HEK293 (cell line): ENCODE results near the gene PSTPIP1.

Experiments used
- CTCF ChIP-seq: fragments of 450-650 bp; formaldehyde crosslinking; IDR thresholded peaks from 2 replicates; pipeline ENCODE4 v1.5.1; 2016; ENCODE audit warnings: missing biosample characterization, missing genetic modification characterization
- MYNN ChIP-seq: fragments of 450-650 bp; formaldehyde crosslinking; IDR thresholded peaks from 2 replicates; pipeline ENCODE4 v1.5.1; 2016; ENCODE audit warnings: missing biosample characterization, missing genetic modification characterization, borderline replicate concordance
- SETDB1 ChIP-seq: IDR thresholded peaks from one replicate; pipeline ENCODE4 v1.6.1; 2017; ENCODE audit warnings: mild to moderate bottlenecking, low read length, moderate library complexity, mixed read lengths; ENCODE audit not compliant: insufficient read length
- ZNF23 ChIP-seq: fragments of 450-650 bp; formaldehyde crosslinking; IDR thresholded peaks from 2 replicates; pipeline ENCODE4 v1.5.1; 2016; ENCODE audit warnings: missing biosample characterization, missing genetic modification characterization, borderline replicate concordance
- ZNF292 ChIP-seq: fragments of 450-650 bp; formaldehyde crosslinking; IDR thresholded peaks from 2 replicates; pipeline ENCODE4 v1.5.1; 2016; ENCODE audit warnings: low read depth, missing biosample characterization, missing genetic modification characterization, borderline replicate concordance
- ZNF311 ChIP-seq: fragments of 450-650 bp; formaldehyde crosslinking; IDR thresholded peaks from 2 replicates; pipeline ENCODE4 v1.5.1; 2017; ENCODE audit warnings: missing biosample characterization, missing genetic modification characterization, borderline replicate concordance
- ZNF785 ChIP-seq: fragments of 450-650 bp; formaldehyde crosslinking; IDR thresholded peaks from 2 replicates; pipeline ENCODE4 v1.5.1; 2016; ENCODE audit warnings: missing biosample characterization, missing genetic modification characterization

- TF ChIP-seq CTCF = no peak
- no peak for TF ChIP-seq ZNF292
- TF ChIP-seq ZNF311 (tag by site-specific recombination) = no peak
- no peak for TF ChIP-seq SETDB1
- no peak for TF ChIP-seq MYNN (tag by site-specific recombination)
- no peak for TF ChIP-seq ZNF23 (tag by site-specific recombination)
- no peak for TF ChIP-seq ZNF785 (tag by site-specific recombination)
Observed at GRCh38 chr15:76987896-76988860, 6.7 kb upstream of the PSTPIP1 start.
